K562 (cell line): ENCODE results near the gene RFPL3. TPM values are rescaled to one million over a fixed set of nuclear protein-coding genes. Genes with fewer than 3 reads are reported as not detected.

Experiments used
- ATAC-seq: fragments of 200-7000 bp; cut with Tn5 transposase; 3 replicates; pipeline ENCODE4 v1.9.1; 2020; ENCODE audit warnings: moderate library complexity
- BruUV-seq: library from RNA; stranded (reverse); fragments of 400-500 nt; replicated peaks from 2 replicates; lab custom pipeline; 2021; lab: Mats Ljungman, UMichigan
- CTCF ChIA-PET: fragments of 300-600 bp; formaldehyde crosslinking; extraction: SDS; loops from one replicate; lab custom pipeline; 2021; ENCODE audit warnings: low intra/inter-chr PET ratio; lab: Yijun Ruan, JAX
- POLR2A ChIA-PET: fragments of 300-600, 350-650 bp; sonication (Branson Sonifier 250); formaldehyde crosslinking; extraction: SDS; loops from one replicate; lab custom pipeline; 2021; ENCODE audit warnings: antibody characterized with exemption, inconsistent platforms; lab: Yijun Ruan, JAX
- DNase-seq, 4 experiments: peaks; one replicate each; pipeline versions ENCODE4 v3.0.0 to v3.0.0-alpha.2; 2011 to 2018; ENCODE audit warnings: low spot score in 3 of 4, mixed read lengths in 3 of 4; ENCODE audit errors: extremely low read depth in 1 of 4
- FAIRE-seq: peaks from 2 replicates; lab custom pipeline; 2011; peaks lifted over from hg19 to GRCh38; lab: Jason Lieb, UNC
- H2AFZ ChIP-seq: 2 replicates; pipeline ENCODE4 v1.6.0; 2011; ENCODE audit warnings: low read depth, low read length, control low read depth, inconsistent platforms
- H3K27ac ChIP-seq: fragments of 200-600 bp; 3 replicates; pipeline ENCODE4 v1.8.0; 2011; ENCODE audit warnings: low read depth, mild to moderate bottlenecking, control low read depth, inconsistent platforms, low read length, moderate library complexity, mixed read lengths; ENCODE audit errors: extremely low read depth
- H3K27me3 ChIP-seq, 2 experiments: fragments of 300-600 bp in 1 of 2; 2 replicates in 1 of 2; 3 replicates in 1 of 2; pipeline versions ENCODE4 v1.6.0 to v1.8.0; 2011; ENCODE audit warnings: inconsistent platforms in 2 of 2, low read length in 2 of 2, mild to moderate bottlenecking in 1 of 2, mixed read lengths in 1 of 2, moderate library complexity in 1 of 2; ENCODE audit not compliant: control insufficient read depth in 2 of 2, insufficient read depth in 2 of 2
- H3K36me3 ChIP-seq: fragments of 300-600 bp; 3 replicates; pipeline ENCODE4 v1.8.0; 2011; ENCODE audit warnings: mild to moderate bottlenecking, low read length, inconsistent platforms; ENCODE audit not compliant: control insufficient read depth, insufficient read depth
- H3K4me1 ChIP-seq, 2 experiments: fragments of 200-600 bp in 1 of 2; replicated peaks in 1 of 2; 2 replicates in 1 of 2; 3 replicates in 1 of 2; pipeline versions ENCODE4 v1.5.1 to v1.8.0; 2011; ENCODE audit warnings: inconsistent platforms in 2 of 2, low read length in 2 of 2, mild to moderate bottlenecking in 1 of 2, mixed read lengths in 1 of 2, moderate library complexity in 1 of 2; ENCODE audit not compliant: control insufficient read depth in 2 of 2, insufficient read depth in 2 of 2
- H3K4me2 ChIP-seq: 2 replicates; pipeline ENCODE4 v1.6.1; 2011; ENCODE audit warnings: low read length, control low read depth, inconsistent platforms, mixed read lengths; ENCODE audit not compliant: insufficient read depth
- H3K4me3 ChIP-seq: fragments of 200-600 bp; sonication (generic), shearing (Covaris generic); 2 replicates; pipeline ENCODE4 v1.5.1; 2016; ENCODE audit warnings: control low read depth, inconsistent platforms
- H3K79me2 ChIP-seq: fragments of 200-600 bp; 3 replicates; pipeline ENCODE4 v1.8.0; 2011; ENCODE audit warnings: low read length, inconsistent platforms; ENCODE audit not compliant: control insufficient read depth, insufficient read depth
- H3K9ac ChIP-seq, 2 experiments: 2 replicates each; pipeline versions ENCODE4 v1.6.0 to v1.6.1; 2011; ENCODE audit warnings: low read depth in 2 of 2, low read length in 2 of 2, control low read depth in 1 of 2, inconsistent platforms in 1 of 2, mild to moderate bottlenecking in 1 of 2, mixed read lengths in 1 of 2; ENCODE audit not compliant: insufficient read depth in 1 of 2
- H3K9me1 ChIP-seq: one replicate; pipeline ENCODE4 v1.6.0; 2011; ENCODE audit warnings: inconsistent platforms, mild to moderate bottlenecking, low read length, moderate library complexity; ENCODE audit not compliant: control insufficient read depth, insufficient read depth
- H3K9me3 ChIP-seq: replicated peaks from 2 replicates; pipeline ENCODE4 v1.5.1; 2011; ENCODE audit warnings: low read depth, low read length, inconsistent platforms; ENCODE audit not compliant: control insufficient read depth, insufficient read depth
- H4K20me1 ChIP-seq: replicated peaks from 2 replicates; pipeline ENCODE4 v1.6.1; 2011; ENCODE audit warnings: low read length, inconsistent platforms, mixed read lengths; ENCODE audit not compliant: control insufficient read depth, insufficient read depth
- RBFOX2 ChIP-seq: fragments of 200-400 bp; formaldehyde crosslinking; IDR thresholded peaks from 2 replicates; pipeline ENCODE4 v1.6.1; 2017; ENCODE audit warnings: low read depth, mild to moderate bottlenecking, low read length, moderate library complexity
- SNRNP70 ChIP-seq: fragments of 200-400 bp; formaldehyde crosslinking; optimal IDR thresholded peaks from 2 replicates; pipeline ENCODE3; 2017; ENCODE audit warnings: low read depth, low read length
- ZNF124 ChIP-seq: sonication (generic); formaldehyde crosslinking; IDR thresholded peaks from 2 replicates; pipeline ENCODE4 v1.8.1; 2022; ENCODE audit warnings: missing genetic modification reagents
- ZNF277 ChIP-seq: fragments of 250-450 bp; sonication (Bioruptor Pico); IDR thresholded peaks from 2 replicates; pipeline ENCODE4 v1.8.0; 2022; ENCODE audit warnings: inconsistent platforms, mild to moderate bottlenecking, moderate library complexity, borderline replicate concordance
- WGBS: fragments of 100-300 bp; shearing (Covaris generic); methylation state at CpG from one replicate; pipeline ENCODE4 v1.1.6; 2016; ENCODE audit warnings: low coverage, mixed read lengths; ENCODE audit not compliant: insufficient coverage; ENCODE audit errors: missing lambda C conversion rate; 5-methylcytosine and 5-hydroxymethylcytosine counted together
- in situ Hi-C: fragments of 300-500 bp; cut with MboI; formaldehyde crosslinking; loops from 4 replicates; pipeline ENCODE4 v1.15.0; 2018; ENCODE audit warnings: inconsistent platforms, mixed read lengths
- intact Hi-C: fragments of 100-400 bp; cut with micrococcal nuclease; formaldehyde crosslinking; loops from 2 replicates; pipeline ENCODE4 v1.14.2; 2022
- polyA plus RNA-seq, 8 experiments: library from polyadenylated mRNA; depleted of rRNA in 4 of 8; stranded (reverse) in 5 of 8; unstranded in 3 of 8; fragments of >200 nt; fragmentation: Nextera tagmentation in 2 of 8; fragmentation: Illumina TruSeq in 1 of 8; extraction: Ambion mirVana in 2 of 8; extraction: Trizol in 1 of 8; gene quantifications; 2 replicates each; pipeline versions ENCODE4 v1.2.1 to v1.2.3, GENCODE V29; 2011 to 2014; ENCODE audit warnings: inconsistent platforms in 1 of 8, missing spikeins in 1 of 8
- total RNA-seq, 7 experiments: library from RNA; depleted of rRNA in 6 of 7; stranded (reverse); fragments of >200 nt in 6 of 7; fragmentation: Illumina TruSeq in 2 of 7; extraction: Trizol in 2 of 7; gene quantifications; 2 replicates each; pipeline versions ENCODE4 v1.2.1 to v1.2.3, GENCODE V29; 2011 to 2021; ENCODE audit warnings: low replicate concordance in 1 of 7
- TF ChIP-seq, protein P1 (sequence below): sonication (generic); formaldehyde crosslinking; IDR thresholded peaks from 2 replicates; pipeline ENCODE4 v1.8.0; 2023; ENCODE audit warnings: missing genetic modification reagents, mild to moderate bottlenecking, borderline replicate concordance

Gene RFPL3
- total and polyA plus RNA-seq, 9 of the 15 experiments (the other 6 are each of a cell fraction or from before 2014, with no cell fraction given): not detected

DNA sequence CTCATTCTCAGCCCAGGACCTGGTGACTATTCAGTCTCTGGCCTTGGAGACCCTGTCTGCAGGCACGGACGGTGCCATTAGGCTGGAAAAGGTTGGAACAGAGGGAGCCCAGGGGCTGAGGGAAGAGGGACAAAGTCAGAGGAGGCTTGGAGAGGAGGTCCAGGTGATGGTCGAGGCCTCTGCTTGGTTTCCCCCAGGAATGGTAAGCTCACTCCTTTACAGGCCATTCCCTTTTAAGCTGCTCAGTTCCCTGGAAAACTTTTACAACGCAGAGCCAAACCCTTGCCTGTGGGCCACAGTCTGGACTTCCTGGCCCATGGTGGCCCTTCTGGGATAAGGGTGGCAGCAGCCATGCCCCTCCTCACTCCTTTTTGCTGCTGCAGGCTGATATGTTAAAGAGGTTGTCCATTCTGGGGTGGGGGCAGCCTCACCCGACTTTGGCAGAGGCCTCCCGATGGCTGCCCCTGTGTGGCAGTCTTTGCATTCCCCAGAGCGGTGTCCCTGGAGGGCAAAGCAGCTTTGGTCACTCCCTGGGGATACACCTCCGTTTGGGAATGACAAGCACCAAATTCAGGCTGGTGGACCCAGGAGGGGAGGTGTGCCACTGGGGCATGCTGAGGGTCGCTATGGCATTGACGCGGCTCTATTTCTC is 34.0 kb upstream of the RFPL3 start:
- Histone ChIP-seq H3K9me1 (no peaks in the 10 kb centered on the region), H3K36me3 (no peaks in the 10 kb centered on the region), H4K20me1 (no peaks in the 10 kb centered on the region), H3K4me2 (no peak overlapping the region), H3K27ac (no peak overlapping the region), H3K9ac (no peak overlapping the region; a peak in 1 of 4 replicates), H3K27me3 (peaks cover 0 to 15% of the 10 kb centered on the region in 2 experiments; a peak in 3 of 5 replicates), H3K9me3 (no peaks in the 10 kb centered on the region), H2AFZ (no peak overlapping the region), H3K4me3 (no peak overlapping the region), H3K79me2 (no peaks in the 10 kb centered on the region), H3K4me1 (peaks cover 0 to 3% of the 10 kb centered on the region in 2 experiments; a peak in 1 of 5 replicates)
- intact Hi-C loops: no loop called here
- ChIA-PET CTCF (no interaction called here), POLR2A (interaction anchor here (0.5 to 1.0 kb wide), 2 partner anchors 12 to 369 kb away, joined by 3 to 5 read pairs; no protein-coding TSS in a partner anchor)
- FAIRE-seq (no peak), ATAC-seq (no peak), DNase-seq (no peak)
- in situ Hi-C loops: no loop called here
- WGBS: 0% methylated on average over 8 of the region's 11 CpGs
- BruUV-seq: no TSS peak
- TF ChIP-seq ZNF124 (CRISPR knock-in tag): no peak

DNA sequence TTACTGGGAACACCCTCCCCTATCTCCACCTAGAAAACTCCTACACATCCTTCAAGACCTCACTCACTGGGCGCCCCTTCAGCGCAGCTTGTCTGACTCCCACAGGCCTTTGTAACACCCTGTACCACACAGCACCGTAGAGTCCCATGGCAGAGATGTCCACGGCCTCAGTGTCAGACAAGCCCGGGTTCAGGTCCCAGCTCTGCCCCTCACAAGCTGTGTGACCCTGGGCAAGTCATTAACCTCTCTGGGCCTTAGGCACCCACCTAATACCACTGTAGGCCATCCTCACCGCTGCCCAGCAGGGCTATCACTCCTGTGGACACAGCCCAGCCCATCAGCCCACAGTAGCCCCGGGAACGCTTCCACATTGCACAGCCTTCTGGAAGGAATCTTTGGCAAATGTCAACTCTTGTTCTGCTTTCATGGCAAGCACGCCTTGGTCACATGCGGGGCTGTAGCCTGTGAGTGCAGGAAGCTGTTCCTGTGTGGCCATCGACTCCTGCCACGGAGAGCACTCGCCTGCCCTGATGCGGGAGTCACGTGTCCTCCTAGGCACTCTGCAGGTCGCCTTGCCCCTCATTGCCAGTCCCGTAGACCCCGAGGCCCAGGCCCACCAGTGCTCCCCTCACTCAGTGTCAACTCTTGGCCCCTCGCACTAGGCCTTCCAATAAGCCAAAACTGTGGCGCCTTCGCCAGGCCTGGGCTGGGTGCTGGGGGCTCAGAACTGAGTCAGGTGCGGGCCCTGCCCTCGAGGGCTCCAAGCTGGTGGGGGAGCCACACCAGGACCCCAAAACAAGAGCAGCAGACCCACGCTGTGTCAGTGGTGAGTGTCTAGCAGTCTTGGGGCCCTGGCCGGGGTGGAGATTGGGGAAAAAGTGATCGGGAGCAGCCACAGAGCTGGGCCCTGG is 32.9 kb upstream of the RFPL3 start:
- peaks cover 0 to 3% of the 10 kb centered on the region in 2 experiments; a peak in 1 of 5 replicates for H3K4me1 ChIP-seq
- no peak overlapping the region for H3K27ac ChIP-seq
- H4K20me1 ChIP-seq: no peaks in the 10 kb centered on the region
- CTCF ChIA-PET: no interaction called here
- DNase-seq: no peak
- H3K79me2 ChIP-seq: no peaks in the 10 kb centered on the region
- H3K27me3 ChIP-seq: peaks cover 0 to 10% of the 10 kb centered on the region in 2 experiments; a peak in 2 of 5 replicates
- H3K9ac ChIP-seq: no peak overlapping the region
- no peak for FAIRE-seq
- POLR2A ChIA-PET: interaction anchor here (0.5 to 1.0 kb wide), 2 partner anchors 11 to 370 kb away, joined by 3 to 5 read pairs; no protein-coding TSS in a partner anchor
- intact Hi-C loops (no loop called here), in situ Hi-C loops (no loop called here)
- no peaks in the 10 kb centered on the region for H3K9me3 ChIP-seq
- no peak overlapping the region for H2AFZ ChIP-seq
- no peak for ATAC-seq
- no peaks in the 10 kb centered on the region for H3K9me1 ChIP-seq
- H3K4me3 ChIP-seq: no peak overlapping the region
- no peaks in the 10 kb centered on the region for H3K36me3 ChIP-seq
- WGBS: 3% methylated on average over 20 of the region's 26 CpGs
- BruUV-seq: no TSS peak
- H3K4me2 ChIP-seq: no peak overlapping the region
- TF ChIP-seq, protein P1, sequence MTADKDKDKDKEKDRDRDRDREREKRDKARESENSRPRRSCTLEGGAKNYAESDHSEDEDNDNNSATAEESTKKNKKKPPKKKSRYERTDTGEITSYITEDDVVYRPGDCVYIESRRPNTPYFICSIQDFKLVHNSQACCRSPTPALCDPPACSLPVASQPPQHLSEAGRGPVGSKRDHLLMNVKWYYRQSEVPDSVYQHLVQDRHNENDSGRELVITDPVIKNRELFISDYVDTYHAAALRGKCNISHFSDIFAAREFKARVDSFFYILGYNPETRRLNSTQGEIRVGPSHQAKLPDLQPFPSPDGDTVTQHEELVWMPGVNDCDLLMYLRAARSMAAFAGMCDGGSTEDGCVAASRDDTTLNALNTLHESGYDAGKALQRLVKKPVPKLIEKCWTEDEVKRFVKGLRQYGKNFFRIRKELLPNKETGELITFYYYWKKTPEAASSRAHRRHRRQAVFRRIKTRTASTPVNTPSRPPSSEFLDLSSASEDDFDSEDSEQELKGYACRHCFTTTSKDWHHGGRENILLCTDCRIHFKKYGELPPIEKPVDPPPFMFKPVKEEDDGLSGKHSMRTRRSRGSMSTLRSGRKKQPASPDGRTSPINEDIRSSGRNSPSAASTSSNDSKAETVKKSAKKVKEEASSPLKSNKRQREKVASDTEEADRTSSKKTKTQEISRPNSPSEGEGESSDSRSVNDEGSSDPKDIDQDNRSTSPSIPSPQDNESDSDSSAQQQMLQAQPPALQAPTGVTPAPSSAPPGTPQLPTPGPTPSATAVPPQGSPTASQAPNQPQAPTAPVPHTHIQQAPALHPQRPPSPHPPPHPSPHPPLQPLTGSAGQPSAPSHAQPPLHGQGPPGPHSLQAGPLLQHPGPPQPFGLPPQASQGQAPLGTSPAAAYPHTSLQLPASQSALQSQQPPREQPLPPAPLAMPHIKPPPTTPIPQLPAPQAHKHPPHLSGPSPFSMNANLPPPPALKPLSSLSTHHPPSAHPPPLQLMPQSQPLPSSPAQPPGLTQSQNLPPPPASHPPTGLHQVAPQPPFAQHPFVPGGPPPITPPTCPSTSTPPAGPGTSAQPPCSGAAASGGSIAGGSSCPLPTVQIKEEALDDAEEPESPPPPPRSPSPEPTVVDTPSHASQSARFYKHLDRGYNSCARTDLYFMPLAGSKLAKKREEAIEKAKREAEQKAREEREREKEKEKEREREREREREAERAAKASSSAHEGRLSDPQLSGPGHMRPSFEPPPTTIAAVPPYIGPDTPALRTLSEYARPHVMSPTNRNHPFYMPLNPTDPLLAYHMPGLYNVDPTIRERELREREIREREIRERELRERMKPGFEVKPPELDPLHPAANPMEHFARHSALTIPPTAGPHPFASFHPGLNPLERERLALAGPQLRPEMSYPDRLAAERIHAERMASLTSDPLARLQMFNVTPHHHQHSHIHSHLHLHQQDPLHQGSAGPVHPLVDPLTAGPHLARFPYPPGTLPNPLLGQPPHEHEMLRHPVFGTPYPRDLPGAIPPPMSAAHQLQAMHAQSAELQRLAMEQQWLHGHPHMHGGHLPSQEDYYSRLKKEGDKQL: no peak
- TF ChIP-seq ZNF277 (CRISPR knock-in tag) (no peak), SNRNP70 (no peak), RBFOX2 (no peak)
